Brain microvascular endothelial cell (primary cell): Measurements from ENCODE around the gene HCN1.
A peak's percentile ranks its signal among the peaks of the same experiment; 100 is the strongest.

Experiments
- DNase-seq: peaks from one replicate; pipeline ENCODE4 v3.0.0-alpha.2; 2020
- H3K27ac ChIP-seq: fragments of 250-450 bp; sonication (Bioruptor Pico); 2 replicates; pipeline ENCODE4 v1.5.1; 2020; ENCODE audit warnings: mild to moderate bottlenecking, moderate library complexity
- H3K27me3 ChIP-seq: fragments of 250-450 bp; sonication (Bioruptor Pico); replicated peaks from 2 replicates; pipeline ENCODE4 v1.5.1; 2020; ENCODE audit warnings: mild to moderate bottlenecking
- H3K36me3 ChIP-seq: fragments of 250-450 bp; sonication (Bioruptor Pico); replicated peaks from 2 replicates; pipeline ENCODE4 v1.5.1; 2020; ENCODE audit warnings: mild to moderate bottlenecking
- H3K4me3 ChIP-seq: 2 replicates; pipeline ENCODE4 v1.5.1; 2011; ENCODE audit warnings: low read depth, mild to moderate bottlenecking, control low read depth, low read length, moderate library complexity
- in situ Hi-C: cut with HindIII; loops from 2 replicates; pipeline ENCODE4 v1.10.0; 2017; ENCODE audit warnings: low sequenced_read_pairs, low pct_ligation_motif_present
- TF ChIP-seq, protein P1 (sequence below): IDR thresholded peaks from 2 replicates; pipeline ENCODE4 v1.5.1; 2011; ENCODE audit warnings: low read depth, mild to moderate bottlenecking, moderate library complexity, low read length, control low read depth, inconsistent platforms; ENCODE audit errors: missing control alignments

Gene HCN1

DNA sequence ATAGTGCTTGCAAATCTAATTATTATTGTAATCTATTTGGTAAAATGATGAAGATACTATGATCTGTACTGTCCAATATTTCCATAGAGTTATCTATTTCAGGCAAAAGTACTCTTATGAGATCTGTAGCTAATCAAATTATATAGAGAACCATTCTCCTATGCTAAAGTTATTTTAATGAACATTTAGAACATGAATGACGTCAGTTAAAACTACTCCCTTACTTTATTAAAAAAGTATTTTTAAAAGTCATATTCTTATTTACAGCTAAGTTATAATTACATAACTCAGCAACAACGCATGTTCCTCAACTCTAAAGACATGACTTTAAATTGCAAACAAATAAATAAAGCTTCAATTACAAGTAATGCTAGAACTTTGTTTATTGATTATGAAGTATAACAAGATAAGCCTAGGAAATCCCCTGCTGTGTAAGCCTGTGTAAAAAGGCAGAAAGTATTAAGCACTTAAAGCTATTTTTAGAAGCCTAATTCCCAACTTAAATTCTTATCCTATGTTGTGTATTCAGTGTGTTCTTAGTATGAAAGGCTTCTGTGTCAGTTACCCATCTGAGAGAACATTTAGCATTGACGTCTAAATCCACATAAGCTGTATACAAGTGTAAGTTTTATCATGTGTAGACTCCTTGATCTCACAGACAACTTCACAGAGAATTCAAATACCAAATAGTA, 285.7 kb downstream of the HCN1 start:
- TF ChIP-seq, protein P1, sequence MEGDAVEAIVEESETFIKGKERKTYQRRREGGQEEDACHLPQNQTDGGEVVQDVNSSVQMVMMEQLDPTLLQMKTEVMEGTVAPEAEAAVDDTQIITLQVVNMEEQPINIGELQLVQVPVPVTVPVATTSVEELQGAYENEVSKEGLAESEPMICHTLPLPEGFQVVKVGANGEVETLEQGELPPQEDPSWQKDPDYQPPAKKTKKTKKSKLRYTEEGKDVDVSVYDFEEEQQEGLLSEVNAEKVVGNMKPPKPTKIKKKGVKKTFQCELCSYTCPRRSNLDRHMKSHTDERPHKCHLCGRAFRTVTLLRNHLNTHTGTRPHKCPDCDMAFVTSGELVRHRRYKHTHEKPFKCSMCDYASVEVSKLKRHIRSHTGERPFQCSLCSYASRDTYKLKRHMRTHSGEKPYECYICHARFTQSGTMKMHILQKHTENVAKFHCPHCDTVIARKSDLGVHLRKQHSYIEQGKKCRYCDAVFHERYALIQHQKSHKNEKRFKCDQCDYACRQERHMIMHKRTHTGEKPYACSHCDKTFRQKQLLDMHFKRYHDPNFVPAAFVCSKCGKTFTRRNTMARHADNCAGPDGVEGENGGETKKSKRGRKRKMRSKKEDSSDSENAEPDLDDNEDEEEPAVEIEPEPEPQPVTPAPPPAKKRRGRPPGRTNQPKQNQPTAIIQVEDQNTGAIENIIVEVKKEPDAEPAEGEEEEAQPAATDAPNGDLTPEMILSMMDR = no peak
- no peaks in the 10 kb centered on the region for H3K27me3 ChIP-seq
- no peak overlapping the region for H3K4me3 ChIP-seq
- no peak overlapping the region for H3K27ac ChIP-seq
- H3K36me3 ChIP-seq = no peaks in the 10 kb centered on the region
- in situ Hi-C loops = no loop called here
- no peak for DNase-seq

DNA sequence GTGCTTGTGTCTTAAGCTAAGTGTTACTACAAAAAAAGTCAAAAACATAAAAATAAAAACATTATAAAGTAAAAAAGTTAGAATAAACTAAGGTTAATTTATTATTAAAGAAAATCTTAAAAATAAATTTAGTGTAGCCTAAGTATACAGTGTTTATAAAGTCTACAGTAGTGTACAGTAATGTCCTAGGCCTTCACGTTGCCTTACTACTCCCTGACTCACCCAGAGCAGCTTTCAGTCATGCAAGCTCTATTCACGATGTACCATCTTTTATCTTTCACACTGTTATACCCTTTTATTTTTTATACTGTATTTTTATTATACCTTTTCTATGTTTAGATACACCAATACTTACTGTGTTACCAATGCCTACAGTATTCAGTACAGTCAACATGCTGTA, 288.1 kb downstream of the HCN1 start:
- TF ChIP-seq, protein P1 = no peak
- no peaks in the 10 kb centered on the region for H3K27me3 ChIP-seq
- no peak overlapping the region for H3K27ac ChIP-seq
- in situ Hi-C loops = no loop called here
- no peaks in the 10 kb centered on the region for H3K36me3 ChIP-seq
- no peak for DNase-seq
- no peak overlapping the region for H3K4me3 ChIP-seq

DNA sequence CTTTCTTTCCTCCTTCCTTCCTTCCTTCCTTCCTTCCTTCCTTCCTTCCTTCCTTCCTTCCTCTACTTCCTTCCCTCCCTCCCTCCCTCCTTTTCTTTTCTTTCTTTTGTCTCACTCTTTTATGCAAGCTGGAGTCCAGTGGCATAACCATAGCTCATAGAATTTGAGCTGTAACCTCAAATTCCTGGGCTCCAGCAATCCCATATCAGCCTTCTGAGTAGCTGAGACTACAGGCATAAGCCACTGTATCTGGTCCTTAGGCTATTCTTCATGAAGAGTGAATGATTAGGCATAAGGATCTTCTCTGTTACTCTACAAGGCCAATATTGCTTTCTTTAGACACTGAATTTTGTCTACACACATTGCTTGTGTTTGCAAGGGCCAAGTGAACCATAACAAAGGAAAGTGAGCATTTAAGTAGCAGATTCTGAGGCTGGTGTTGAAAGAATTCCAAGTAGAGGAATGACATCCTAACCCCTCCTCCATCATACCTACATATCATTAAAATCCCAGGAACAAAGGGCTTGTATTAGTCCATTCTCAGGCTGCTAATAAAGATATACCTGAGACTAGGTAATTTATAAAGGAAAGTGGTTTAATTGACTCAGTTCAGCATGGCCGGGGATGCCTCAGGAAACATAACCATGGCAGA, 293.2 kb downstream of the HCN1 start:
- TF ChIP-seq, protein P1 = no peak
- no peak for DNase-seq
- Histone ChIP-seq H3K4me3 (no peak overlapping the region), H3K27ac (no peak overlapping the region), H3K27me3 (no peaks in the 10 kb centered on the region), H3K36me3 (no peaks in the 10 kb centered on the region)
- in situ Hi-C loops = no loop called here

DNA sequence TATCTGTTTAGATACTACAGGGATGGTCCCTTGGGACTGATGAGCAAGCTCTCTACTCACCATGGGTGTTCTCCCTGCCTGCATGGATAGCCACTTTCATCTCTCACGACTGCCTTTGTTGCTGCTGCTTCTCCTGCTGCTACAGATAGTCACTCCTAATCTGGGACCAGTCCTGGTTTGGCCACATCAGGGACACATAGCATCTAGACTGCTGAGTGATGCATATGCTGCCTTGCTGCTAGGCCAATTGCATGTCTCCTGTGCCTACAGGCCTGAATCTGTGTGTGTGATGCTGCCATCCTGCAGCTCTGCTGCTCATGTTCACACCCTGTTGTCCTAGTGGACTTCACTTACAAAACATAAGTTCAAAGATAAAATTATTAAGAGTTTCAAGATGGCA, 297.1 kb downstream of the HCN1 start:
- Histone ChIP-seq H3K36me3 (no peaks in the 10 kb centered on the region), H3K27ac (no peak overlapping the region), H3K4me3 (no peak overlapping the region), H3K27me3 (no peaks in the 10 kb centered on the region)
- in situ Hi-C loops = no loop called here
- TF ChIP-seq, protein P1 = no peak
- DNase-seq = no peak

DNA sequence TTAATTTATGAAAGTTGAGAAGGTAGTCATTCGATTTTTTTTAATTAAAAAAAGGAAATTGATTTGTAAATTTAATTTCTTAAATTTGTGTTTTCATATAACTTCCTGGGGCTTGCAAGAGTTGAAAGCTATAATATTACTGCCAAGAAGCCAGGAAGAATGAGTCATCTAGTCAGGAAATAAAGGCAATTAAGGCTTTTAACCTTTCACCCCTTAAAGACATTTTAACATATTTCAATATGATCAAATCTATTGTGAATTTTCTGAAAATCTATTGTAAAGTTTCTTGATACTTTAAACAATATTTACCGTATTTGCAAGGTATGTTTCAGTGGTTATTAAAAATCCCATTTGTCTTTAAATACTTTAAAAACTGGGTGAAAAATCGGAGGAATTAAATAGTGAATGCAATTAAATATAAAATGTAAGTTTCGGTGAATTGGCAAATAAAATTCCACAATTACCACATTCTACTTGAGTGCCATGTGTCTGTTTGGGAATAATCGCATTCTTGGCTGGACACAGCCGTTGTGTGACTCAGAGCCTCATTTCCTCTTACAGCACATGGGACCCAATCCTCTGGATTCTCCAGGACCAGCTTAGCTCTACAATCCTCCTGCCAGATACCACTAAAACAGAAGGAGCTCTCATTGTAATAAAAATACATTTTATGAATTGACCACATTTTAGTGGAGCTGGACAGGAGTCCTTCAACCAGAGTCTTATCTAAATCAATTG, 310.7 kb downstream of the HCN1 start:
- in situ Hi-C loops = no loop called here
- H3K4me3 ChIP-seq = no peak overlapping the region
- peak; percentile 33 for DNase-seq

More for the DNA sequence above, 310.7 kb downstream of the HCN1 start:
- TF ChIP-seq, protein P1 = no peak
- Histone ChIP-seq H3K36me3 (no peaks in the 10 kb centered on the region), H3K27me3 (no peaks in the 10 kb centered on the region), H3K27ac (no peak overlapping the region)
